GM12878 (cell line): ENCODE measurements around the gene BLACAT1. TPM values are rescaled to one million over a fixed set of nuclear protein-coding genes. Genes with fewer than 3 reads are reported as not detected.

Source experiments
- ATAC-seq: fragments of 200-7000 bp; cut with Tn5 transposase; 3 replicates; pipeline ENCODE4 v1.9.1; 2020; ENCODE audit warnings: mild to moderate bottlenecking, moderate library complexity
- BruUV-seq: library from RNA; stranded (reverse); fragments of 400-500 nt; replicated peaks from 2 replicates; lab custom pipeline; 2021; lab: Mats Ljungman, UMichigan
- CTCF ChIA-PET: fragments of 300-600 bp; sonication (Branson Sonifier 250); formaldehyde crosslinking; extraction: SDS; loops from one replicate; lab custom pipeline; 2021; ENCODE audit warnings: inconsistent platforms; lab: Yijun Ruan, JAX
- POLR2A ChIA-PET: fragments of 350-600 bp; formaldehyde crosslinking; extraction: SDS; loops from one replicate; lab custom pipeline; 2021; ENCODE audit warnings: inconsistent platforms; lab: Charles Lee
- RAD21 ChIA-PET: fragments of 300-600 bp; sonication (Branson Sonifier 250); formaldehyde crosslinking; loops from one replicate; lab custom pipeline; 2023; ENCODE audit warnings: antibody characterized with exemption; ENCODE audit not compliant: unreplicated experiment; lab: Charles Lee
- SMC1A ChIA-PET: fragments of 300-600 bp; sonication (Branson Sonifier 250); formaldehyde crosslinking; loops from one replicate; lab custom pipeline; 2023; ENCODE audit not compliant: unreplicated experiment, uncharacterized antibody; lab: Charles Lee
- DNase-seq: peaks from one replicate; pipeline ENCODE4 v3.0.0-alpha.2; 2011; ENCODE audit warnings: low read depth, low spot score
- FAIRE-seq: peaks from 3 replicates; lab custom pipeline; 2011; peaks lifted over from hg19 to GRCh38; lab: Jason Lieb, UNC
- H2AFZ ChIP-seq: 2 replicates; pipeline ENCODE4 v1.6.0; 2011; ENCODE audit warnings: low read depth, low read length, control low read depth; ENCODE audit not compliant: control insufficient read depth
- H3K27ac ChIP-seq: 2 replicates; pipeline ENCODE4 v1.5.1; 2011; ENCODE audit warnings: control low read depth; ENCODE audit not compliant: control insufficient read depth, insufficient read depth
- H3K27me3 ChIP-seq, 2 experiments: replicated peaks in 1 of 2; 2 replicates each; pipeline versions ENCODE4 v1.6.0 to v1.6.1; 2011; ENCODE audit warnings: low read length in 1 of 2; ENCODE audit not compliant: control insufficient read depth in 2 of 2, insufficient read depth in 2 of 2
- H3K36me3 ChIP-seq, 2 experiments: 2 replicates each; pipeline ENCODE4 v1.5.1; 2011; ENCODE audit warnings: low read length in 1 of 2; ENCODE audit not compliant: control insufficient read depth in 2 of 2, insufficient read depth in 2 of 2
- H3K4me1 ChIP-seq: 2 replicates; pipeline ENCODE4 v1.6.1; 2011; ENCODE audit warnings: mild to moderate bottlenecking, low read length, moderate library complexity, mixed read lengths; ENCODE audit not compliant: control insufficient read depth, insufficient read depth
- H3K4me2 ChIP-seq: 2 replicates; pipeline ENCODE4 v1.6.0; 2011; ENCODE audit warnings: control low read depth; ENCODE audit not compliant: control insufficient read depth, insufficient read depth
- H3K4me3 ChIP-seq: fragments of 200-600 bp; sonication (generic); 2 replicates; pipeline ENCODE4 v1.5.1; 2016
- H3K79me2 ChIP-seq: 2 replicates; pipeline ENCODE4 v1.6.0; 2011; ENCODE audit warnings: low read length; ENCODE audit not compliant: control insufficient read depth, insufficient read depth
- H3K9ac ChIP-seq: 2 replicates; pipeline ENCODE4 v1.8.0; 2011; ENCODE audit warnings: low read length, control low read depth, mixed read lengths; ENCODE audit not compliant: control insufficient read depth, insufficient read depth
- H3K9me3 ChIP-seq: replicated peaks from 3 replicates; pipeline ENCODE4 v1.5.1; 2011; ENCODE audit warnings: mild to moderate bottlenecking, low read length; ENCODE audit not compliant: control insufficient read depth, insufficient read depth
- H4K20me1 ChIP-seq: 2 replicates; pipeline ENCODE4 v1.6.0; 2011; ENCODE audit not compliant: control insufficient read depth, insufficient read depth
- BRCA1 ChIP-seq: IDR thresholded peaks from 2 replicates; pipeline ENCODE4 v1.6.1; 2011; ENCODE audit warnings: low read depth, low read length, improper control_type of control experiment
- EGR1 ChIP-seq, 2 experiments: IDR thresholded peaks; 1 replicate in 1 of 2; 2 replicates in 1 of 2; pipeline ENCODE4 v1.6.1; 2011 to 2012; ENCODE audit warnings: low read depth in 2 of 2, low read length in 2 of 2, borderline replicate concordance in 1 of 2, mild to moderate bottlenecking in 1 of 2, moderate library complexity in 1 of 2
- ETV6 ChIP-seq, 2 experiments: fragments of 450-650 bp in 1 of 2; IDR thresholded peaks in 1 of 2; conservative IDR thresholded peaks in 1 of 2; 2 replicates each; pipeline ENCODE4 v1.6.1; 2014; ENCODE audit warnings: antibody characterized with exemption in 1 of 2, borderline replicate concordance in 1 of 2, low read depth in 1 of 2, mild to moderate bottlenecking in 1 of 2, moderate library complexity in 1 of 2
- GABPA ChIP-seq: IDR thresholded peaks from 2 replicates; pipeline ENCODE4 v1.6.1; 2014; ENCODE audit warnings: antibody characterized with exemption, low read depth, mild to moderate bottlenecking, inconsistent platforms
- LARP7 ChIP-seq: fragments of 450-650 bp; IDR thresholded peaks from 2 replicates; pipeline ENCODE4 v1.6.1; 2017; ENCODE audit warnings: mild to moderate bottlenecking
- MYB ChIP-seq: fragments of 150-350 bp; IDR thresholded peaks from 2 replicates; pipeline ENCODE4 v1.6.1; 2014; ENCODE audit warnings: mild to moderate bottlenecking, low read depth, low read length, borderline replicate concordance
- SKIL ChIP-seq: fragments of 450-650 bp; IDR thresholded peaks from 2 replicates; pipeline ENCODE4 v1.6.1; 2017; ENCODE audit warnings: mild to moderate bottlenecking, low read depth, inconsistent platforms; ENCODE audit not compliant: poor library complexity, severe bottlenecking
- SMARCA5 ChIP-seq: fragments of 450-650 bp; IDR thresholded peaks from 2 replicates; pipeline ENCODE4 v1.6.1; 2017; ENCODE audit warnings: mild to moderate bottlenecking
- STAT1 ChIP-seq: fragments of 450-650 bp; conservative IDR thresholded peaks from 2 replicates; pipeline ENCODE4 v1.6.1; 2014; ENCODE audit warnings: antibody characterized with exemption, mild to moderate bottlenecking
- SUPT20H ChIP-seq: IDR thresholded peaks from 2 replicates; pipeline ENCODE4 v1.6.1; 2011; ENCODE audit warnings: low read depth, mild to moderate bottlenecking, low read length, moderate library complexity, borderline replicate concordance; ENCODE audit not compliant: control insufficient read depth
- TBL1XR1 ChIP-seq: IDR thresholded peaks from 2 replicates; pipeline ENCODE4 v1.6.1; 2012; ENCODE audit warnings: low read depth, low read length, improper control_type of control experiment
- TCF12 ChIP-seq: IDR thresholded peaks from 2 replicates; pipeline ENCODE4 v1.6.1; 2011; ENCODE audit warnings: low read depth, mild to moderate bottlenecking, low read length
- YY1 ChIP-seq: IDR thresholded peaks from 2 replicates; pipeline ENCODE4 v1.6.1; 2011; ENCODE audit warnings: low read depth, mild to moderate bottlenecking, low read length
- ZNF274 ChIP-seq: IDR thresholded peaks from one replicate; pipeline ENCODE4 v1.8.0; 2011; ENCODE audit not compliant: insufficient read length, insufficient read depth
- ZNF622 ChIP-seq: fragments of 450-650 bp; IDR thresholded peaks from 2 replicates; pipeline ENCODE4 v1.6.1; 2017; ENCODE audit warnings: mild to moderate bottlenecking, inconsistent platforms
- WGBS: methylation state at CpG from one replicate; pipeline ENCODE4 v1.1.6; 2016; ENCODE audit warnings: low lambda C conversion rate; ENCODE audit not compliant: insufficient replicate concordance, insufficient coverage; ENCODE audit errors: missing lambda C conversion rate; 5-methylcytosine and 5-hydroxymethylcytosine counted together
- in situ Hi-C: fragments of 300-500 bp; cut with MboI; formaldehyde crosslinking; loops from 9 replicates; pipeline ENCODE4 v1.14.3; 2018; ENCODE audit warnings: mixed read lengths
- intact Hi-C: fragments of 100-400 bp; cut with micrococcal nuclease; formaldehyde crosslinking; loops from one replicate; pipeline ENCODE4 v1.14.2; 2022; ENCODE audit not compliant: unreplicated experiment
- polyA plus RNA-seq, 11 experiments: library from polyadenylated mRNA; depleted of rRNA in 4 of 11; unstranded in 6 of 11; stranded (reverse) in 5 of 11; fragments of >200 nt; fragmentation: Nextera tagmentation in 4 of 11; fragmentation: Illumina TruSeq in 1 of 11; extraction: Ambion mirVana in 4 of 11; extraction: Trizol in 1 of 11; gene quantifications; 1 replicate in 1 of 11; 2 replicates in 10 of 11; pipeline versions ENCODE4 v1.2.1 to v1.2.3, GENCODE V29; 2011 to 2016; ENCODE audit warnings: inconsistent platforms in 2 of 11, missing spikeins in 2 of 11, low read depth in 1 of 11
- total RNA-seq, 4 experiments: library from RNA; depleted of rRNA in 3 of 4; stranded (reverse); fragments of >200 nt in 3 of 4; fragmentation: Illumina TruSeq in 1 of 4; extraction: Trizol in 1 of 4; gene quantifications; 2 replicates each; pipeline versions ENCODE4 v1.2.1 to v1.2.3, GENCODE V29; 2013 to 2021

The BLACAT1 gene
- total and polyA plus RNA-seq, 10 of the 15 experiments (the other 5 are each of a cell fraction or from before 2014, with no cell fraction given) = 0.04 to 1.6 (median 0.15) TPM; not detected in 1

- FAIRE-seq (no peak), ATAC-seq (no peak), DNase-seq (no peak)
- Histone ChIP-seq H3K9me3 (no peaks in the 10 kb centered on the region), H3K27ac (no peak overlapping the region), H4K20me1 (no peaks in the 10 kb centered on the region; the same call in 1 of the 2 replicates), H3K27me3 (peaks cover 17 to 20% of the 10 kb centered on the region in 2 experiments), H3K4me1 (no peaks in the 10 kb centered on the region), H3K36me3 (no peaks in the 10 kb centered on the region), H3K9ac (no peak overlapping the region), H3K4me2 (no peak overlapping the region), H3K79me2 (no peaks in the 10 kb centered on the region)
- intact Hi-C loops = no loop called here
- BruUV-seq = no TSS peak
- ChIA-PET POLR2A (interaction anchor here (2.0 kb wide), 1 partner anchor 22 kb away, joined by 4 read pairs; no protein-coding TSS in a partner anchor), RAD21 (no interaction called here)
- WGBS = 7% methylated on average over 44 of the region's 47 CpGs
- TF ChIP-seq SKIL = no peak
- no peak for TF ChIP-seq GABPA
- no peak for TF ChIP-seq ETV6 (conservative IDR thresholded peaks at IDR 0.05 in 1 of 2, IDR thresholded peaks at IDR 0.05 in 1 of 2; ENCODE audit: borderline replicate concordance in 1 of 2, low read depth in 1 of 2)
- no peak for TF ChIP-seq EGR1 (IDR thresholded peaks at IDR 0.05; ENCODE audit: borderline replicate concordance in 1 of 2, low read depth in 2 of 2, low read length in 2 of 2)
- no peak for TF ChIP-seq STAT1
- no peak for TF ChIP-seq MYB
- TF ChIP-seq ZNF622 = no peak
- no peak for TF ChIP-seq BRCA1
- TF ChIP-seq SUPT20H = no peak
- no peak for TF ChIP-seq TCF12
- TF ChIP-seq YY1 = no peak
- TF ChIP-seq ZNF274 = no peak
- TF ChIP-seq SMARCA5 = no peak
- TF ChIP-seq LARP7 = no peak
- no peak for TF ChIP-seq TBL1XR1
- TF ChIP-seq, all 136 proteins: peak for 0
- in situ Hi-C loops = no loop called here
- SMC1A ChIA-PET = interaction anchor here (1.3 kb wide), 1 partner anchor 16 kb away, joined by 5 read pairs; no protein-coding TSS in a partner anchor
- Histone ChIP-seq H3K4me3 (no peak overlapping the region), H2AFZ (no peak overlapping the region)
- CTCF ChIA-PET = no interaction called here
Observed at GRCh38 chr1:205456383-205456867, 580 bp upstream of the BLACAT1 start.
